Upper lobe of left lung (tissue), 6 donors: ENCODE measurements around the gene GLIPR2. TPM values are rescaled to one million over a fixed set of nuclear protein-coding genes. Genes with fewer than 3 reads are reported as not detected.
A peak's percentile ranks its signal among the peaks of the same experiment; 100 is the strongest.

Source experiments
- ATAC-seq, 2 donors: fragments of 200-7000 bp; cut with Tn5 transposase; one replicate each; pipeline ENCODE4 v1.9.1; 2022; ENCODE audit warnings: mild to moderate bottlenecking in 2 of 2, moderate library complexity in 2 of 2; ENCODE audit not compliant: low FRiP score in 2 of 2
- DNase-seq, 2 donors: peaks; one replicate each; pipeline ENCODE4 v3.0.0-alpha.2; 2019 to 2020
- H3K27ac ChIP-seq, 4 donors: fragments of 200-600 bp; sonication (generic); one replicate each; pipeline ENCODE4 v1.5.1; 2016 to 2019
- H3K27me3 ChIP-seq, 4 donors: fragments of 200-600 bp; sonication (generic); one replicate each; pipeline ENCODE4 v1.5.1; 2017 to 2019
- H3K36me3 ChIP-seq, 4 donors: fragments of 200-600 bp; sonication (generic); one replicate each; pipeline ENCODE4 v1.5.1; 2016 to 2019
- H3K4me1 ChIP-seq, 4 donors: fragments of 200-600 bp; sonication (generic); one replicate each; pipeline ENCODE4 v1.5.1; 2018 to 2019
- H3K4me3 ChIP-seq, 4 donors: fragments of 200-600 bp; sonication (generic); one replicate each; pipeline ENCODE4 v1.5.1; 2017 to 2019; ENCODE audit warnings: mild to moderate bottlenecking in 2 of 4, moderate library complexity in 1 of 4
- H3K9me3 ChIP-seq, 4 donors: fragments of 200-600 bp; sonication (generic); one replicate each; pipeline ENCODE4 v1.5.1; 2018 to 2019
- EP300 ChIP-seq, 4 donors: sonication (generic); formaldehyde crosslinking; IDR thresholded peaks; one replicate each; pipeline ENCODE4 v1.5.1; 2017; ENCODE audit warnings: antibody characterized with exemption in 4 of 4, control low read depth in 2 of 4
- POLR2A ChIP-seq, 4 donors: fragments of 450-650 bp; IDR thresholded peaks; one replicate each; pipeline ENCODE4 v1.5.1; 2016 to 2017; ENCODE audit warnings: antibody characterized with exemption in 4 of 4, mild to moderate bottlenecking in 2 of 4
- POLR2AphosphoS5 ChIP-seq, 2 donors: sonication (generic); formaldehyde crosslinking; IDR thresholded peaks; one replicate each; pipeline ENCODE4 v1.5.1; 2017; ENCODE audit warnings: antibody characterized with exemption in 2 of 2
- WGBS, 2 donors: methylation state at CpG; one replicate each; pipeline ENCODE4 v1.1.5; 2017 to 2018; 5-methylcytosine and 5-hydroxymethylcytosine counted together
- total RNA-seq, 6 donors: library from RNA; depleted of rRNA in 4 of 6; stranded (reverse); fragments of >200 nt in 4 of 6; gene quantifications; one replicate each; pipeline versions ENCODE4 v1.1.0 to v1.2.1, GENCODE V29; 2016 to 2021
- TF ChIP-seq, protein P1 (sequence below), 6 experiments: fragments of 450-650 bp in 4 of 6; fragments of 200-600 bp in 2 of 6; sonication (generic) in 2 of 6; IDR thresholded peaks; one replicate each; pipeline ENCODE4 v1.5.1; 2016 to 2019; ENCODE audit warnings: antibody characterized with exemption in 6 of 6
- donor health status: DM: no; HTN: no; CAD: no; lungs with moderate emphysema.
- donor health status: DM: no; HTN: yes; CAD: no; lungs with severe emphysema.

GLIPR2 gene
- total RNA-seq, 6 donors from 2014 or later: 39.6 to 131 (median 66.0) TPM

DNA sequence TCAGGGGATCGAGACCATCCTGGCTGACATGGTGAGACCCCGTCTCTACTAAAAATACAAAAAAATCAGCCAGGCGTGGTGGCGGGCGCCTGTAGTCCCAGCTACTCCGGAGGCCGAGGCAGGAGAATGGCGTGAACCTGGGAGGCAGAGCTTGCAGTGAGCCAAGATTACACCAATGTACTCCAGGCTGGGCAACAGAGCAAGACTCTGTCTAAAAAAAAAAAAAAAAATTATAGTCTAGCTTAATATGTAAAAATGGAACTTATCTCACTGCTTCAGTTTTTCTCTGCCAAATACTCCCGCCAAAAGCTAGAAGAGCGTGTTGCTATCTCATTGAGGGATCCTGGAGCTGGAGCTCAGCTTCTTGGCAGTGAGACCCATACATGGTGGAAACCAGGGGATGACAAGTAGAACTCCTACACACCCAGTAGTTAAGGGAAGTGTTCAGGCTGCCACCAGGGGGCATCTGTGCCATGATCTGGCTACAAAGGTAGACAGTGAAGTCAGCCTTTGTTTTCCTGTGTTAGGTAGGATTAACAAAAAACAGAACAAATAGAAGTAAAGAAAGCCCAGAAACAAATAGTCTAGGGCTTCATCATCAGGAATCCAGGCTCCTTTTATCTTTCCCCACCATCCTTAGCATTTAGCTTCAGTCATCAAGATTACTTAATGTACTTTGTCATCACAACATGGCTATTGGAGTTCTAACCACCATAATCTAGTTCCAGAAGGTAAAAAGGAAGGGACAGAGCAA, 33.6 kb upstream of the GLIPR2 start:
- peak in 1 of 2 donors; percentile 90 for DNase-seq
- TF ChIP-seq, protein P1, sequence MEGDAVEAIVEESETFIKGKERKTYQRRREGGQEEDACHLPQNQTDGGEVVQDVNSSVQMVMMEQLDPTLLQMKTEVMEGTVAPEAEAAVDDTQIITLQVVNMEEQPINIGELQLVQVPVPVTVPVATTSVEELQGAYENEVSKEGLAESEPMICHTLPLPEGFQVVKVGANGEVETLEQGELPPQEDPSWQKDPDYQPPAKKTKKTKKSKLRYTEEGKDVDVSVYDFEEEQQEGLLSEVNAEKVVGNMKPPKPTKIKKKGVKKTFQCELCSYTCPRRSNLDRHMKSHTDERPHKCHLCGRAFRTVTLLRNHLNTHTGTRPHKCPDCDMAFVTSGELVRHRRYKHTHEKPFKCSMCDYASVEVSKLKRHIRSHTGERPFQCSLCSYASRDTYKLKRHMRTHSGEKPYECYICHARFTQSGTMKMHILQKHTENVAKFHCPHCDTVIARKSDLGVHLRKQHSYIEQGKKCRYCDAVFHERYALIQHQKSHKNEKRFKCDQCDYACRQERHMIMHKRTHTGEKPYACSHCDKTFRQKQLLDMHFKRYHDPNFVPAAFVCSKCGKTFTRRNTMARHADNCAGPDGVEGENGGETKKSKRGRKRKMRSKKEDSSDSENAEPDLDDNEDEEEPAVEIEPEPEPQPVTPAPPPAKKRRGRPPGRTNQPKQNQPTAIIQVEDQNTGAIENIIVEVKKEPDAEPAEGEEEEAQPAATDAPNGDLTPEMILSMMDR (IDR thresholded peaks at IDR 0.05): peak; percentile 72 to 87 (median 77)
- TF ChIP-seq POLR2A (IDR thresholded peaks at IDR 0.05): no peak
- H3K36me3 ChIP-seq: peaks cover 0 to 1% (median 0%) of the 10 kb centered on the region in 4 donors
- H3K4me3 ChIP-seq: no peak overlapping the region
- WGBS, 2 donors: 76 to 80% methylated on average over 10 of the region's 10 CpGs
- peak; percentile 89 to 93 for ATAC-seq
- H3K4me1 ChIP-seq: peaks cover 0 to 4% (median 0%) of the 10 kb centered on the region in 4 donors
- H3K9me3 ChIP-seq: no peaks in the 10 kb centered on the region
- H3K27me3 ChIP-seq: no peaks in the 10 kb centered on the region
- peak overlapping the region in 1 of 4 donors; percentile 11 for H3K27ac ChIP-seq

DNA sequence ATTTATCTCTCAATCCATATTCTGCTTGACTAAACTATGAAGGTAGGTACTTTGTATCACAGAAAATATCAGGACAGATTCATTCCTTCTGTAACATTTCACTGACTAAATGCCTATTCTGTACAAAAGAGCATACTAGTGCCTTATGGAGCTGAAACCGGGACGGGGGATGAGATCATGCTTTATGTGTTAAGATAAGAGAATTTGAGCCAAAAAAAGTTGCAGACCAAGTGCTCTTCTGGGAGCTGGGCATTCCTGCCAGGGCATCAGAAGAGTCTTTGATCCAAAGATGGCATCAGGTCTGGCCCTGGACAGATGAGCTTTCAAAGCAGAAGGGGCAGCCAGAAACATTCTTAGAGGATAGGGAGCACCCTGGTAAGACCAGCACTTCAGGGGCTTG, 27.5 kb upstream of the GLIPR2 start:
- no peaks in the 10 kb centered on the region for H3K4me1 ChIP-seq

DNA sequence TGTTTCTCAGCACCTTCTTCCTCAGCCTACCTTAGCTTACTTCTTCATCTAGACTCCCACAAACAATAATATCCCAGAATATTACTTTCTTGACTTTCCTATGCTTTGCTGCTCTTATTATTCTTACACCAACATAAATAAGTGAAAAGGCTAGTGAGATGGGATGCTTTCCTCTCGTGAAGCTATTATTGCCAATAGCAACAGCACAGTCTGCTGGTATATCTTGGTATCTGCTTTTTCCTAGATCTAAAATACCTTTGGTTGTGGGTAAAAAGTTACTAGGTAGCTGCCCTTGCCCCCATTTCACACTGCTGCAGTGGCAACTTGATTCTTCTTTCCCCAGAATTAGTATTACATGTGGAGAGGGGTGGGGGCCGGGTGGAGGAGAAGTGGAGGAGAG, 26.1 kb upstream of the GLIPR2 start:
- ATAC-seq (no peak), DNase-seq (no peak)
- H3K27ac ChIP-seq: no peak overlapping the region
- no peak overlapping the region for H3K4me3 ChIP-seq
- 91 to 93% methylated on average over 2 of the region's 2 CpGs for WGBS, 2 donors
- H3K4me1 ChIP-seq: no peaks in the 10 kb centered on the region
- H3K36me3 ChIP-seq: peaks cover 0 to 26% (median 1%) of the 10 kb centered on the region in 4 donors
- H3K27me3 ChIP-seq: no peaks in the 10 kb centered on the region
- TF ChIP-seq, protein P1 (IDR thresholded peaks at IDR 0.05): no peak
- TF ChIP-seq POLR2A (IDR thresholded peaks at IDR 0.05) (no peak), POLR2AphosphoS5 (IDR thresholded peaks at IDR 0.05) (no peak), EP300 (IDR thresholded peaks at IDR 0.05) (no peak)
- no peaks in the 10 kb centered on the region for H3K9me3 ChIP-seq

More for the DNA sequence above, 27.5 kb upstream of the GLIPR2 start:
- Histone ChIP-seq H3K27ac (no peak overlapping the region), H3K27me3 (no peaks in the 10 kb centered on the region), H3K9me3 (no peaks in the 10 kb centered on the region), H3K36me3 (peaks cover 0 to 26% (median 1%) of the 10 kb centered on the region in 4 donors), H3K4me3 (no peak overlapping the region)
- WGBS, 2 donors: 81 to 84% methylated on average over 2 of the region's 2 CpGs
- TF ChIP-seq, protein P1 (IDR thresholded peaks at IDR 0.05): no peak
- TF ChIP-seq POLR2A (IDR thresholded peaks at IDR 0.05) (no peak), EP300 (IDR thresholded peaks at IDR 0.05) (no peak), POLR2AphosphoS5 (IDR thresholded peaks at IDR 0.05) (no peak)
- no peak for ATAC-seq
- no peak for DNase-seq

DNA sequence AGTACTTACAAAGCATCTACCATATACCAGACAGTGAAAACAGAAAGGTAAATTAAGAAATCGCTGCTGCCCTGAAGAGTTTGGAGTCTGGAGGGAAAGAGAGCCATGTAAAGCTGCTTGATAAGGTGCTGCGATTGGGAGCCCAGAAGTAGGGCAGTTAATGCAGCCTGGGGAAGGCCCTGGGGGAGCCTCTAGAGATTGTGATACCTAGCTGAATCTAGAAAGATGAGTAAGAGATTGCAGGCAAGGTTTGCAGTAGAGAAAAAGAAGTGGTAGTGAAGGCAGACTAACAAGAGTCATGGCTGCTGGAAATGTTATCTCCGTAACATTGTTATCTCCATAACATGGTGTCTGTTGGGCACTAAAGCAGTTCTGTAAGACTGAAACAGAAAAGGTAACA, 24.0 kb upstream of the GLIPR2 start:
- Histone ChIP-seq H3K9me3 (no peaks in the 10 kb centered on the region), H3K4me3 (no peak overlapping the region), H3K36me3 (peaks cover 0 to 32% (median 1%) of the 10 kb centered on the region in 4 donors), H3K27ac (no peak overlapping the region), H3K27me3 (no peaks in the 10 kb centered on the region), H3K4me1 (no peaks in the 10 kb centered on the region)
- ATAC-seq: no peak
- DNase-seq: no peak
- 95 to 99% methylated on average over 3 of the region's 3 CpGs for WGBS, 2 donors
- TF ChIP-seq POLR2A (IDR thresholded peaks at IDR 0.05): no peak
- no peak for TF ChIP-seq POLR2AphosphoS5 (IDR thresholded peaks at IDR 0.05)
- TF ChIP-seq, protein P1 (IDR thresholded peaks at IDR 0.05): no peak
- no peak for TF ChIP-seq EP300 (IDR thresholded peaks at IDR 0.05)

DNA sequence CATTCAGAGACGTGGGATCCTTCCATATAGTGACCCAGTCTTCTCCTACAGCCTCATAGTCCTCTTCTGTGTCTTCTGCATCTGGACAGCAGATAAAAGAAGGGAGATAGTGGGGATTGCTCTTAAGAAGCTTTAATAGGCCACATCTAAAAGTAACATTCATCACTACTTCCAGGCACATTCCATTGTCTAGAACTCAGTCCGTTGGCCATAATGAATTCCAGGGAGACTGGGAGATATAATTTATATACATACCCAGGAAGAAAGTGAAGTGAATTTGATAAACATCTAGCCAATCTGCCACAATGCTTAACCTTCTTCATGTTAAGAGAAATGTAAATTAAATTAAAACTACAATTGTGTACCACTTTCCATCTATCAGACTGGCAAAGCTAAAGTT, 22.5 kb upstream of the GLIPR2 start:
- DNase-seq: no peak
- no peak for ATAC-seq
- Histone ChIP-seq H3K36me3 (peaks cover 0 to 27% (median 1%) of the 10 kb centered on the region in 4 donors), H3K4me3 (no peak overlapping the region), H3K4me1 (peaks cover 0 to 6% (median 4%) of the 10 kb centered on the region in 4 donors), H3K27me3 (no peaks in the 10 kb centered on the region), H3K27ac (no peak overlapping the region), H3K9me3 (no peaks in the 10 kb centered on the region)
- 77 to 79% methylated on average over 2 of the region's 2 CpGs for WGBS, 2 donors
- TF ChIP-seq POLR2A (IDR thresholded peaks at IDR 0.05) (no peak), POLR2AphosphoS5 (IDR thresholded peaks at IDR 0.05) (no peak)
